H1 (cell line): ENCODE data around the gene CDC42.

Experiments
- ATF2 ChIP-seq: IDR thresholded peaks from 2 replicates; pipeline ENCODE4 v1.6.1; 2012; ENCODE audit warnings: low read length, inconsistent platforms
- CEBPB ChIP-seq: IDR thresholded peaks from 2 replicates; pipeline ENCODE4 v1.6.1; 2012; ENCODE audit warnings: low read depth, low read length
- CHD1 ChIP-seq: IDR thresholded peaks from 2 replicates; pipeline ENCODE4 v1.6.1; 2012; ENCODE audit warnings: low read depth, low read length, improper control_type of control experiment
- CTCF ChIP-seq, 3 experiments: IDR thresholded peaks; 1 replicate in 2 of 3; 2 replicates in 1 of 3; pipeline versions ENCODE4 v1.5.1 to v1.6.1; 2011; ENCODE audit warnings: low read length in 3 of 3, mild to moderate bottlenecking in 3 of 3, inconsistent platforms in 2 of 3, low read depth in 1 of 3, moderate library complexity in 1 of 3; ENCODE audit not compliant: insufficient read depth in 1 of 3; ENCODE audit errors: control extremely low read depth in 1 of 3
- EP300 ChIP-seq, 2 experiments: IDR thresholded peaks; 1 replicate in 1 of 2; 2 replicates in 1 of 2; pipeline ENCODE4 v1.6.1; 2011 to 2012; ENCODE audit warnings: low read depth in 2 of 2, low read length in 2 of 2, mild to moderate bottlenecking in 2 of 2, borderline replicate concordance in 1 of 2, inconsistent platforms in 1 of 2, moderate library complexity in 1 of 2
- KDM1A ChIP-seq: fragments of 200-600, 300-600 bp; sonication (generic); IDR thresholded peaks from 2 replicates; pipeline ENCODE4 v1.7.1; 2016; ENCODE audit warnings: mild to moderate bottlenecking, low read length, borderline replicate concordance
- POLR2AphosphoS5 ChIP-seq: IDR thresholded peaks from 2 replicates; pipeline ENCODE4 v1.6.1; 2011; ENCODE audit warnings: low read depth, low read length
- SP1 ChIP-seq: IDR thresholded peaks from 2 replicates; pipeline ENCODE4 v1.6.1; 2011; ENCODE audit warnings: low read depth, low read length
- SP2 ChIP-seq: IDR thresholded peaks from 2 replicates; pipeline ENCODE4 v1.6.1; 2012; ENCODE audit warnings: mild to moderate bottlenecking, low read length, inconsistent platforms
- USF2 ChIP-seq: IDR thresholded peaks from 2 replicates; pipeline ENCODE4 v1.6.1; 2011; ENCODE audit warnings: low read length, improper control_type of control experiment

GRCh38 chr1:22071511-22071910 lies 19.0 kb downstream of the CDC42 start:
- TF ChIP-seq SP1 (no peak), SP2 (no peak), CEBPB (no peak), CTCF (IDR thresholded peaks at IDR 0.05; ENCODE audit: control extremely low read depth in 1 of 3, insufficient read depth in 1 of 3, low read depth in 1 of 3, low read length in 3 of 3) (no peak), USF2 (no peak), POLR2AphosphoS5 (no peak), EP300 (IDR thresholded peaks at IDR 0.05; ENCODE audit: borderline replicate concordance in 1 of 2, low read depth in 2 of 2, low read length in 2 of 2) (no peak), KDM1A (no peak), ATF2 (no peak), CHD1 (no peak)
